DND-41 (cell line): ENCODE data around the gene ARF1.

Experiments
- ATAC-seq: fragments of 200-7000 bp; cut with Tn5 transposase; 3 replicates; pipeline ENCODE4 v1.9.1; 2021; ENCODE audit warnings: low read depth; ENCODE audit not compliant: insufficient read depth
- DNase-seq: peaks from one replicate; pipeline ENCODE4 v3.0.0-alpha.2; 2020
- H2AFZ ChIP-seq: 2 replicates; pipeline ENCODE4 v1.6.0; 2012; ENCODE audit warnings: low read depth, low read length
- H3K27ac ChIP-seq: 2 replicates; pipeline ENCODE4 v1.5.1; 2012; ENCODE audit warnings: low read length, inconsistent platforms
- H3K27me3 ChIP-seq: fragments of 200-600 bp; sonication (generic); 2 replicates; pipeline ENCODE4 v1.6.0; 2012; ENCODE audit warnings: low read length, mild to moderate bottlenecking, inconsistent platforms; ENCODE audit not compliant: insufficient read depth, poor library complexity
- H3K36me3 ChIP-seq: 2 replicates; pipeline ENCODE4 v1.5.1; 2012; ENCODE audit warnings: low read length, inconsistent platforms; ENCODE audit not compliant: insufficient read depth
- H3K4me1 ChIP-seq: 2 replicates; pipeline ENCODE4 v1.5.1; 2012; ENCODE audit warnings: mild to moderate bottlenecking, low read length; ENCODE audit not compliant: insufficient read depth
- H3K4me2 ChIP-seq: 2 replicates; pipeline ENCODE4 v1.6.0; 2012; ENCODE audit warnings: mild to moderate bottlenecking, moderate library complexity, low read length, inconsistent platforms; ENCODE audit not compliant: insufficient read depth
- H3K4me3 ChIP-seq, 2 experiments: fragments of 200-600 bp in 1 of 2; shearing (Covaris generic) in 1 of 2; 2 replicates each; pipeline ENCODE4 v1.5.1; 2012 to 2016; ENCODE audit warnings: inconsistent platforms in 2 of 2, low read length in 2 of 2, mild to moderate bottlenecking in 2 of 2, low read depth in 1 of 2, moderate library complexity in 1 of 2
- H3K79me2 ChIP-seq: 2 replicates; pipeline ENCODE4 v1.6.0; 2012; ENCODE audit warnings: low read length, inconsistent platforms; ENCODE audit not compliant: insufficient read depth
- H3K9ac ChIP-seq: 2 replicates; pipeline ENCODE4 v1.6.0; 2012; ENCODE audit warnings: low read depth, mild to moderate bottlenecking, inconsistent platforms, low read length, moderate library complexity
- H3K9me3 ChIP-seq: 2 replicates; pipeline ENCODE4 v1.5.1; 2012; ENCODE audit warnings: low read length, moderate library complexity, mild to moderate bottlenecking, inconsistent platforms; ENCODE audit not compliant: insufficient read depth, severe bottlenecking
- H4K20me1 ChIP-seq: 2 replicates; pipeline ENCODE4 v1.6.0; 2012; ENCODE audit warnings: low read length; ENCODE audit not compliant: insufficient read depth
- CTCF ChIP-seq: IDR thresholded peaks from 2 replicates; pipeline ENCODE4 v1.5.1; 2012; ENCODE audit warnings: borderline replicate concordance, low read length, moderate library complexity, mild to moderate bottlenecking; ENCODE audit not compliant: poor library complexity, severe bottlenecking; ENCODE audit errors: extremely low read depth
- EZH2 ChIP-seq: IDR thresholded peaks from 3 replicates; pipeline ENCODE4 v1.6.1; 2012; ENCODE audit warnings: borderline replicate concordance, low read depth, mild to moderate bottlenecking, moderate library complexity, low read length, inconsistent platforms; ENCODE audit not compliant: severe bottlenecking

The ARF1 gene

GRCh38 chr1:228038387-228039005, 44.0 kb upstream of the ARF1 start:
- no peak overlapping the region for H3K4me2 ChIP-seq
- H3K27me3 ChIP-seq, result no peaks in the 10 kb centered on the region

GRCh38 chr1:228039006-228039903, 43.3 kb upstream of the ARF1 start:
- Histone ChIP-seq H3K4me1 (no peaks in the 10 kb centered on the region), H2AFZ (no peak overlapping the region), H3K4me3 (no peak overlapping the region), H3K79me2 (no peaks in the 10 kb centered on the region), H3K9me3 (no peaks in the 10 kb centered on the region), H4K20me1 (no peaks in the 10 kb centered on the region), H3K36me3 (no peaks in the 10 kb centered on the region), H3K27me3 (no peaks in the 10 kb centered on the region), H3K9ac (no peak overlapping the region), H3K4me2 (no peak overlapping the region), H3K27ac (no peak overlapping the region)
- DNase-seq (no peak), ATAC-seq (no peak)
- no peak for TF ChIP-seq EZH2
- no peak for TF ChIP-seq CTCF

More at GRCh38 chr1:228038387-228039005, 44.0 kb upstream of the ARF1 start:
- TF ChIP-seq CTCF, result no peak
- no peak for TF ChIP-seq EZH2
- H3K9ac ChIP-seq, result no peak overlapping the region
- H3K27ac ChIP-seq, result no peak overlapping the region
- DNase-seq, result no peak
- H3K9me3 ChIP-seq, result no peaks in the 10 kb centered on the region
- no peak overlapping the region for H2AFZ ChIP-seq
- no peaks in the 10 kb centered on the region for H4K20me1 ChIP-seq
- no peaks in the 10 kb centered on the region for H3K36me3 ChIP-seq
- H3K79me2 ChIP-seq, result no peaks in the 10 kb centered on the region
- H3K4me1 ChIP-seq, result no peaks in the 10 kb centered on the region
- no peak for ATAC-seq
- H3K4me3 ChIP-seq, result no peak overlapping the region

GRCh38 chr1:228039986-228040385, 42.5 kb upstream of the ARF1 start:
- Histone ChIP-seq H2AFZ (no peak overlapping the region), H3K4me3 (no peak overlapping the region), H3K9me3 (no peaks in the 10 kb centered on the region), H4K20me1 (no peaks in the 10 kb centered on the region), H3K4me1 (no peaks in the 10 kb centered on the region), H3K27ac (no peak overlapping the region), H3K36me3 (no peaks in the 10 kb centered on the region), H3K27me3 (no peaks in the 10 kb centered on the region), H3K9ac (no peak overlapping the region), H3K4me2 (no peak overlapping the region), H3K79me2 (no peaks in the 10 kb centered on the region)
- DNase-seq, result no peak
- TF ChIP-seq EZH2, result no peak
- TF ChIP-seq CTCF, result no peak
- ATAC-seq, result no peak
